Measurements from ENCODE around the gene COL2A1.

COL2A1 gene

DNA sequence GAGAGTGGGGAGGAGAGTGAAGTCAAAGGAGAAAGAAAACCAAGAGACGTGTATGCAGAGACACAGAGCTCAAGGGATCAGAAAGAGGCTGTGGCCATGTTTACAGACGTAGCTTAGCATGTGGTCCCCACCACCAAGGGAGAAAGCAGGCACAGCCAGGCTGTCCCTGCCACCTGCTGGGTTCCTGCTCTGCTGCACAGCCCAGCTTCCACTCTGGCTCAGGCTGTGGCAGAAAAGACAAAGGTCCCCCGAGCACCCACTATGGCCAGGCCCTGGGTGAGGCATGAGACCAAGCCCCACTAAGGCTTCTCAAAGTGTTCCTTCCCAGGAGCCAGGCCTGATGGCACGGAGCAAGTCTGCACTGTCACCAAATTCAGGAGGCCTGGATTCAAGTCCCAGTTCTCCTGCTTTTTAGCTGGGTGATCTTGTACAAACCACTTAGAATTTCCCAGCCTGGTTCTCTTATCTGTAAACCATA, 25.9 kb upstream of the COL2A1 start:
- no peak for DNase-seq (ENCODE audit: low spot score)

DNA sequence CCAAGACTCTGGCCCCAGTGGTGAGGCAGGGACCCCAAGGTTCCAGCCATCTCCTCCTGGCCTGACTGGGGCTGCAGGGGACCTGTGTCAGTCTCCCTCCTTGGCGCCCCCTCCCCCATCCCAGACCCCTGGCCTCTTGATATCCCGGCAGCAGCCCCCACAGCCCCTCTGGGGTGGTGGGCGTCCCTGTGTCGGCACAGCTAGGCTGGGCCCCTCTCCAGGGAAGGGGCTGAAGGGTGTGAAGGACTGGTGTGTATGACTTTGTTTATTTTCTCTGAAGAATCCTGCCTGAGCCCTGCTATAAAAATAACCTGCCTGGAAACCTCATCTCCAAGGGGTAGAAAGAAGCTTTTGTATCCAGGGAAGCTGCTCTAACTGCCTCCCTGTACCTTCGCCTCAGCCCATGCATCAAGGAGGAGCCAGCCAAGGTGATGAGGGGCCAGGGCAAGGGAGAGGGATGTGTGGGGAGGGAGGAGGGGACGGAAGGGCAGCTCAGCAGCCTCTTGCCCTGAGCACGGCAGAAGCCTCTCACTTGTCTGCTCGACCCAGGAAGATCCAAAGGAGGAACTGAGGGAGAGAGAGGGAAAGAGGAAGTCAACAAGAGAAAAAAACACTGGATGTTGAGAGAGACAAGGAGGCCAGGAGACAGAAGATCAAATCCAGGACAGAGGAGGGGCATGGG, 25.4 kb upstream of the COL2A1 start:
- no peak for DNase-seq (ENCODE audit: low spot score)

DNA sequence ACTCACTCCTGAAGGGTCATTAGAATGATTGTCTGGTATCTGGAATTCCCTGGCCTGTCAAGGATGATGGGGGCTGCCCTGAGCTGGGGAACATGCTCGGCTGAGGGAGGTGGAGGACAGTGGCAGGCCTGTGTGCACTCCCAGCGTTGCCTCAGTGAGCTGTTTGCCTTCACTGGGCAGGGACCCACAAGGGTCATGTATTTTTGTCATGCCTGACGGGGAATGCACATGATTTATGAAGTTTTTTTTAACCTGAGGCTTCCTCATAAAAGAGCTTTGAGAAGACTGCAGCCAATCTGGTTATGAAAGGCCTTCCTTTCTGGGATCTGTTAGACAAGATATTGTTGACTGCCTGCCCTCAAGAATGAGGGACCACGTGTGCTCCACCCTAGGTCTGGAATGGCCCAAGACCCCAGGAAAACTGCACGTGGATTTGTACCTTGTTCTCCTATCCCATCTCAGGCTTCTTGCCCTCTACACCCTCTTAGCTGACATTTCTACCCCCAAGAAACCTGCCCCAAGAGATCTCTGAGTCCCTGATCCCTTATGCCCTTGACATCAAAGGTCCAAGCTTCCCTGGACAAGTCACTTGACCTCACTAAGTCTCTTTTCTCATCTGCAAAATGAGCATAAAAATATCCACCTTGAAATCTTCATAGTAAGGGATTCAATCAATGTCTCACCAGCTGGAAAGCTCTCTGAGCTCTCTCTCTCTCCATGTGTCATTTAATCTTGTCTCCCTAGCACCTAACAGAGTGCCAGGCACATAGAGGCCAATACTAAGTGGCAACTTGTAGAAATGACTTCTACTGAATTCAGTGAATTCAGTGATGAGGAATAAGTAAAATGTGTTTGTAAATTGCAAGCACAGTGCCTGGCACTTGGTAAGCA, 24.5 kb upstream of the COL2A1 start:
- DNase-seq (ENCODE audit: low spot score) = no peak

DNA sequence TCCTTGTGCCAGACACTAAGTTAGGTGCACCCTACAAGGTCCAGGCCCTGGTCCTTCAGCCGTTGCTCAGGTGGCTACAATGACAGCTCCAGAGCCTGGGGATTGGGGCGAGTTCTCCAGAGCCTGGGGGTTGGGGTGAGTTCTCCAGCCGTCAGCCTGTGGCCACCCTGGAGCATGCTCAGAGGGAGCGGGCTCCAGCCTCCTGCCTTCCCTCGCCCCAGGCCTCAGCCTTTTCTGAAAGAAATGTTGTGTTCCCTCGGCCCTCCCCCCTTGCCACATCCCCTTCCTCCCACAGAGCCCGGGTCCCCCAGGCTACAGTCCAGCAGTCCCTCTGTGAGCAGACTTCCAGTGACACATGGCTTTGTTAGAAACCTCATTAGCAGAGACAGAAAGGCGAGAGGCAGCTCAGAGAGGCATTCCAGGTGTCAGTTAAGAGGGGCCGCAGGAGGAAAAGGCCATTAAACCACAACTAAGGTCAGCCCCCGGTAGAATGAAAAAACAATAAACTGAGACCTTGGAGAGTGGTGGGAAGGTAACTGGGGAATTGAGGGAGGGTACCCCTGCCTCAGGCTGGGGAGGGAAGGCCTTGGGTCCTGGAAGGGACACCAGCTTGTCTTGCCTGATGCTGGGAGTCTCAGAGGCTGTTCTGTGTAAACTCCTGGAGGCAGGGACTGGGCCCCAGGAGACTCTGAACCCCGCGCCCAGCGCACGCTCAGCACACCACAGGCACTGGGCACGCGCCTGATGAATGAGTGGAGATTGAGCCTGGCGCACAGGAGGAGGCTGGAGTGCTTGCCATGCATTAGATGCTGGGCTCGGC, 23.1 kb upstream of the COL2A1 start:
- peak; percentile 84 for DNase-seq (ENCODE audit: low spot score)

DNA sequence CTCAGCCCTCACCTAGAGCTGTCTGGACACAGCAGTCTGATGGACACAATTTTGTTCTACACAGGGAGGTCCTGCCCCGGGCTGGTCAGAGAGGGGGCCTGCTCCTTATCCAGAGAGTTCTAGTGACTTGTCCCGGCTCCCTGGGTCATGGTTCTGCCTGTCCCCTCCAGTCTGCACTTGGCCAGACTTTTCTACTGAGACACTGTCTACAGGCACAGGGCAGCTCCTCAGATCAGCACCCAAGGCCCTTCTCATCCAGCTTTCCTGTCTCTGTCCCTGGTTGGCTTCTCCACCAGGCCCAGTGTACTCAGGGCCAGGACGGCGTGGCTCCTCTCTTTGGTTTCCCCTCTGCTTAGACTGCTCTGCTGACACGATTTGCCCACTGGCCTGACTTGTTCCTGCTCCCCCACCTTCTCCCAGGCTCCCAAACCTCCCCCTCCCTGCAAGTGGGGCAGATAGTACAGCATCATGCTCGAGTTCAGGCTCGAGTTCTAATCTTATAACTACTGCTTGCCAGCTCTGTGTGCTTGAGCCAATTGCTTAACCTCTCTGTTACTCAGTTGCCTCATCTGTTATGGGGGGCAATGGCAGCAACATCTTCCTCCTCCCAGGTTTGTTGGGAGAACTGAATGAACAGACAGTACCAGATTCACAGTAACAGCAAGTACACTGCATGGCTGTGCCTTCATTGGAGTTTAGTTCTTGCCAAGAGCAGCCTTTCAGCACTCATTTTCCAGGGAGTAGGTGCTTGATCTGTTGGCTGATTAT, 22.0 kb upstream of the COL2A1 start:
- DNase-seq (ENCODE audit: low spot score) = no peak

DNA sequence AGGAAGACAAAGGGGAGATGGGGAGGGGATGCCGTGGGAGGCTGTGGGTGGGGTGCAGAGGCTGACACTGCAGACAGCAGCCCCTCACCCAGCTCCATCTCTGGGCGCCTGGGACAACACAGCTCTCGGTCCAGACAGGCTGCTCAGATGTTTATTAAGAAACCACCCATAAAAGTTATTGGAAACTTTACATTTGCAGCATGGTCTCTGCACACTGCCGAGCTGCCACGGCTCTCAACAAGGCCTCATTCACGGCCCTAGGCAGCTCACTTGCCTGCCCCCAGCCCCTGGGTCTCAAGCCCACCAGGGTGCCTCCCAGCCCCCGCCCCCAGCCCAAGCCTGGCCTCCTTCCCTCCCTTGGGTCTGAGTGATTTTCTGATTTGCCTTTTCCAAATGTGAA, 21.0 kb upstream of the COL2A1 start:
- DNase-seq (ENCODE audit: low spot score) = no peak

DNA sequence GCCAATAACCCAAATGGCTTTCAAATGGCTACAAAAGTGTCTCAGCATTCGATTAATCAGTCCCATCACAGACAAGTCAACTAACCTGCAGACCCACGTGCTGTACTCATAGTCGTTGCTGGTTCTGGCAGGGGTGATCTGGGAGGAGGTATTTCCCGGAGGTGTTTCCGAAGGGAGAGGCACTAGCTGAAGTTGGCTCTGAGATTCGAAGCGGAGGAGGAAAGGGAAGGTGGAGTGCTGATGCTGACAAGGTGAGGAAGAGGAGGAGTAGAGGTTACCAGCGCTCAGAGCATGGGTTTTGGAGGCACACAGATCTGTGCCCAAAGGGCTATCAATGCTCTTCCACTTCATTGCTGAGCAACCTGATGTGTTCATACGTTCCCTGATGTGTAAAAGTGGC, 20.5 kb upstream of the COL2A1 start:
- no peak for DNase-seq (ENCODE audit: low spot score)

DNA sequence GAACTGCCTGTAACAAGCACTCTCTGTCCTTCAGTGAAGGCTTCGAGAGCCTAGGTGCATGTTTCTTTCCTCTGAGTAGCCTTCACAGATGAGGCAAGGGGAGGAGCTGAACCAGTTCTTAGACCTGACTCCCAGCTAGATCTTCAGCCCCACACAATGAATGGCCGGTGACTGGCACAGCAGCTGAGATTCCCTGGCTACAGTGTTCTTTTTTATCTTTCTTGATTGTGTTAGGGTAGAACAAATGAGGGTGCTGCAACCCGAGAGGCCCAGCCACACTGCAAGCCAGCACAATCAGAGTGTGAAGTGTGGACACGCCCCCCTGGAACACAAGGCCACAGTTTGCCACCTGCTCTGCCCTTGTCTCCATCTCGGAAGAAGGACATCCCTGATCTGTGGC, 19.1 kb upstream of the COL2A1 start:
- no peak for DNase-seq (ENCODE audit: low spot score)

DNA sequence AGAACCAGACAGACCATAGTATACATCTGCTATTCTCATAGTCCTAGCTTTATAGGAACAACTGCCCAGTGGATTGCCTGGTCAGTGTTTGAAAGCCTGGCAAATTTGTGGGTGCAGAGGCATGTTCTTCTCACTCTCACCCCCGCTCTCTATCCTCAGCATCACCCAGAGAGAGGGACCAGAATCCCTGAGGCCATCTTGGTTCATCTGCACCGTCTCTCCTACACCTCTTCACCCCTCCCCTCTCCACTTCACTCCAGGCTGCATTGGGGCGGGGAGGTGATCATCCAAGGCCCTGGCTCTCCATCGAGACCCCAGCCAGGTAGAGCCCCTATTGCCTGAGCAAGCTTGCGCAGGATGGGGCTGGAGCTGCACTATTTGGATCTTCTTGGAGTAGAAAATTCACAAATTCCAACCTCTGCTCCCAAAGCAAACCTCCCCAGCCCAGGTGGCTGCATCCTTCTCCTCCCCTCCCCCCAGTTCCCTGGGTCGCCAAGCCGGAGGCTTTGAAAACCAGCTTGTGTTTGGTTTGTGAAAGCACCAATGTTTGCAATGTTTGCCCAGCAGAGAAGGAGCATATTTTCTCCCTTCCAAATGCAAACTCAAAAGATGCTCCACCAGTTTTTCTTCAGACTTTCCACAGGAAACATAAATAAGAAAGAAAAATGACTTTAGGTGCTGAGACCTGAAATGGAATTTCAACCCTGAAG, 18.6 kb upstream of the COL2A1 start:
- no peak for DNase-seq (ENCODE audit: low spot score)

DNA sequence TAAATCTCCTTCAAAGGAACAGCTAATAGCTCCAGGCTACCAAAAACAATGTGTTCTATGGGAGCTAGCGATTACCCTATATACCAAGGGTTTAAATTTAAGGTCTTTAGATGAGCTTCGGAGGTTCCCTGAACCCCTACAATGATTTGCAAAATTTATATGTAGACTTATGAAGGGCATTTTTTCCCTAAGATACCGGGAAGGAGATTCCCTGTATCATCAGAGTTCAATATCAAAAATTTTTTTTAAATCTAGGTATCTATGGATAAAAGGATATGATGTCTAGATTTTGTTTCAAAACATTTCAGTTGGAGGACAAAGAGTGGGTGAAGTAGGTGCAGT, 17.9 kb upstream of the COL2A1 start:
- DNase-seq (ENCODE audit: low spot score) = no peak

DNA sequence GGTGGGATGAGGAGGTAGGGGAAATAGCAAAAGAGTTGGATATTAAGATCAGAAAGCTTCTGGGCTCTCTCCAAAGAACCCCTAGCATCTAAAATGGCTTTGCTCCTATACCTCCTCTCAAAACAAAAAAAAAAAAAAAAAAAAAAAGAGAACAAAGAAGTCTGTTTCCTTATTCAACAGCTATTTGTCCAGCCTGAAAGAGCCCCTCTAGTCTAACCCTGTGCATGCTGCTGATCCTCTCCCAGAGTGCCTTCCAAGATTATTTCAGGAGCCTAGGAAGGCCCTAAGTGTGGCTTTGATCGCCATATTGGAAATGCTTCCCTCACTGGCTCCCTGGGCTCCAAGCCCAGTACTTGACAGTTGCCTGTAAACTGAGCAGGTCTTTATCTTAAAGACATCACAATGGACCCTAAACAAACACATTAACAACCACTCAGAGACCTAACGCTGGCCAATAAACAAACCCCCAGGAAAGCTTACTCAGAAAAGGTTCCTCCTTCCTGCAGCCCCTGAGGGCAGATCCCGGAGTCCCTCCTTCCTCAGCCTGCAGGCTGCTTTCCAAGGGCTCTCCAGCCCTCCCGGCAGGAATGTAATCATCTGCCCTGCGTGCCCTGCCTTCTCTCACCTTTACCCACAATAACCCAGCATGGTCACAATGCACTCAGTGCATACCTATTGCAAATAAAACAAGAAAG, 17.4 kb upstream of the COL2A1 start:
- DNase-seq (ENCODE audit: low spot score) = peak; percentile 75

DNA sequence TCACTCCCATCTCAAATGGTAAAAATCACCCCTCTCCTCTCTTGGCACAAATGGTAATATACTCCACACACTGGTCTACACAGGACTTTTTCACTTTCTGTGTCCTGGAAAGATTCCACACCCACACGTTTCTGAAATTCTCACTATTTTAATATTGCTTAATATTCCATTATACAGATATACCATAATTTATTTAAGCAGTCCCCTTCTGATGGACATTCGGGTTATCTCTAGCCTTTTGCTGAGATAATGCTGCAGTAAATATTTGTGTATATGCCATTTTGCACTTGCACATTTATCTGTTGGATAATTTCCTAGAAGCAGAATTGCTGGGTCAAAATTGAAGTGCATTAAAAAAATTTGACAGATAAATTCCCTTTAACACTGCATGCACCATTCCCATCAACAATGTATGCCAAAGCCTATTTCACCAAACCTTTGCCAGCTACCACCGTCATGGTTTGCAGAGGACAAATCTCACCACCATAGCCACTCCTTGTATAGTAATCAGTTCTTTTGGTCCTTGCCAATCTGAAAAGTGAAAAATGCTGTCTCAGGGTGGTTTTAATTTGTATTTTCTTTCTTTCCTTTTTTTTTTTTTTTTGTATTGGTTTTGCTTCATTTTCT, 15.5 kb upstream of the COL2A1 start:
- no peak for DNase-seq (ENCODE audit: low spot score)

DNA sequence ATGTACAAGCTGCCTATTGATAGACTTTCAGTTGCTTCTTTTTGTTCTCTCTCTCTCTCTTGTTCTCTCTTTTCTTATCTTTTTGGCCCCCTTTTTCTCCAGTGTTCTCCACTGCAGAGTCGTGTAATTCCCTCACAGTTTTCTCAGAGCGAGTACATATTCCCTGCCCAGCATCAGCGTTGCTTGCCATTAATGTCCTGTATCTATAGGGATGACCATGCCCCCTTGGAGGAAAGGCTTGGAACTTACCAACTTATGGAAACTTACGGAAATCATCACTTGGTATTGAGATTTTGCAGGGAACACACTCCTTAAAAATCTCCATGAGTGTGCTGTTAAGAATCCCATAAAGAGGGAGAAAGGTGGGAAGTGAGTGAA, 14.3 kb upstream of the COL2A1 start:
- DNase-seq (ENCODE audit: low spot score) = no peak

DNA sequence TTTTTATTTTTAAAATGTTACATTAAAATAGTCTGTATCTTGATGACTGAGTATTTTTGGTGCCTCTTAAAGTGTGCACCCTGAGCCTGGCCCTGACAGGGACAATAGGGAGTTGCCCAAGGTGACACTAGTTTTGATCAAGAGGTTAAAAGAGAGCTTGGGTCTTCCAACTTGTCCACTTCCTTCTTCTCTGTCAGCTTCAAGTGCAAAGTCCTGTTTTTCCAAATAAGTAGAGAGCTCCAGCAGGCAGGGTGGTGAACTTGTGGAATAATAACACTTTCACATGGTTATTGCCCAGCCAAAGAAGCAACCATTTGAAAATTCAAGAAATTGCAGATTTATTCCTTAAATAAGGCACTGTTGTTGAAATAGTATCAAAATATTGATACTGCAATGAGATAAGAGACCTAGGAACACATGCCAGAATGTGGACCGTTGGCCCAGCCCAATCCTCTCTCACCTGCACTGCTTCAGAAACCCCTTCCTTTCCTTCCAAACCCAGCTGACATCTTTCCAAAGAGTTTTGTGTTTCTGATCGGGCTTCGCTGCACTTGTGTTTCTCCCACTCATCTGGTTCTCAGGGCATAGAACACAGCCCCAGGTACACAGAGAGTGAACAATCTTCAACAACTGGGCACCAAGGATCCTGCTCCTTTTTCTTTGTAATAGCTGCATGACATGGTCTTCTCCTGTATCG, 13.8 kb upstream of the COL2A1 start:
- DNase-seq (ENCODE audit: low spot score) = no peak

DNA sequence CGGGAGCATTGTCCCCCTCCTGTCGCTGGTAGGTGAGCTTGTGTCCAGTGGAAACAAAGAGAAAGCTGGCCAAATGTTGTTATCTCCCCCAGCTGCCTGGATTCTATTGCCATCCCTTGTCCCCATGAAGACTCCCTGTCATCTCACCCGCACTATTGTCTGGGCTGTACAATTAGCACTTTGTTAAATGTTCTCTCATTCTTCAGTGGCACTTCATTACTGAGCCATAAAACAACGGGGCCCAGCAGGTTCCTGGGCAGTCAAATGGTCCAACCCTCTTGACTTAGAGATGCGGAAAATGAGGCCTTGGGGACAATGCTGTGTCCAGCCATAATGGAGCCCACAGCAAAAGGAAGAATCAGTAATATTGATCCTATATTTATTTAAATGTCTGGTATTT, 13.2 kb upstream of the COL2A1 start:
- DNase-seq (ENCODE audit: low spot score) = no peak

DNA sequence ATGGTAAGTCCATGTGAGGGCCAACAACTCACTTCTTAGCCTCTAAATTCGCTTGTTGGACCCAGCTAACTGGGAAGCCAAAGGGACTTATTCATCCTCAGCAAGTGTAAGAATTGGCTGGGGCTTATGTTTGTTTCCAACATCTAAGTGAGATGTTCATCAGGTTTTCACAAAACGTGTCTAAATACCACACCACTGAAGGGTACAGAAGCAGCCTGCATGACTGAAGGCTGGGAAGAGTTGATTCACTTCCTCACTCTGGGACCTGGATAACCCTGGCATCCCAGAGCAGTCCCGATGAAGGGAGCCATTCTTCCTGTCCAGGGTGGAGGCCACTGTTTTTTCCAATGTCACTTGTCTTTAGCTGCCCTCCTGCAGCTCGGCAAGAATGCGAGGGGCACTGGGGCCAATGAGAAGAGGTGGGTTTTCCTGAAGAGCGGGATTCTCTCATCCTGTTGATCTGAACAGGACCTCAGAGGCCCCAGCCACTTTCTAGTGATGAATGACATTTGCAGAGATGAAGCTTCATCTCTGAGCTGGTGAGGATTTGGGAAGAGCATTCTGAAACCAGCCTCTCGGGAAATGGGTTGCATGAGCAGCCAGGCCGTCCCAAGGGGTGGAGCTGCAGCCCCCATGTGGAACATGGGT, 12.2 kb upstream of the COL2A1 start:
- DNase-seq (ENCODE audit: low spot score) = no peak

DNA sequence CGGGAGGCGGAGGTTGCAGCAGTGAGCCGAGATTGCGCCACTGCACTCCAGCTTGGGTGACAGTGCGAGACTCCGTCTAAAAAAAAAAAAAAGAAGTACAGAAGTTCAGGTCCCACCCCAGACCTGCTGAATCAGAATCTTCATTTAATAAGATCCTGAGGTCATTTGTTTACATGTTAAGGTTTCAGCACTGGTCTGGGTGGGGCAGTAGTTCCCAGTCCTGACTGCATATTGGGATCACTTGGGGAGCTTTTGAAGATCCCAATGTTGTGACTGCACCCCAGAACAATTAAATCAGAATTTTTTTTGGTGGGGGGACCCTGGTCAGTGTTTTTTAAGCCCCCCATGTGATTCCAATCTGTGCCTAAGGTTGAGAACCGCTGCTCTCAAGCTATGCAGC, 11.7 kb upstream of the COL2A1 start:
- no peak for DNase-seq (ENCODE audit: low spot score)

DNA sequence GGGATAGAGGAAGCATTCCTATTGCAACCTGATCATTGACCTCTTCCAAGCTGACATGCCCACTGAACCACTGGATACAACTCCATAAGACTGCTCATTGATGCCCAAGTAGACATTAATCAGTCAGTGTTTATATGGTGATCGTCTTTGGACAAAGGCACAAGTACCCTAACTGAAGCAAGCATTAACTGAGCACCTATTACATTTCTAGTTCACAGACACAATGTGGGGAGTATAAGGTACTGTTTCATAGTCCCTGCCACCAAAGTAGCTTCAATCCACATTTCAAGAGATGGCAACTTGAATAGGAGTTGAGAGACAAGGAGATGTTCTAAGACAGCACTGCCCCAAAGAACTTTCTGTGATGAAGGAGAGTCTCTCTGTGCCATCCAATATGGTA, 10.9 kb upstream of the COL2A1 start:
- DNase-seq (ENCODE audit: low spot score) = no peak

DNA sequence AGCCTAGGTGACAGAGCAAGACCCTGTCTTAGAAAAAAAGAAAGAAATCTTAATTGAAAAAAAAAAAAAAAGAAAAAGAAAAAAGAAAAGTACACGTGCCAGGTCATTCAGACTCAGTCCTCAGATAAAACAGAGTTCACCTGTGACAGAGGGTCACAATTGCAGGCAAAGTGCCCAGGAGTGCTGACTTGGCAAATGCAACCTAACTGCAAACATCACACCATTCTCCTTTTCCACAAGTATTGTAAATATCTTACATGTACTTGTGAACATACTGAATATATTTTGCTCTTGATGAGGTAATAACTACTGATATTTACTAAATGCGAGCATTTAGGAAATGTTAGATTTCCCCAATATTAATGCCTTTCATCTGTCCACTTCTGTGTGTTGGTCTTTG, 9.0 kb upstream of the COL2A1 start:
- no peak for DNase-seq (ENCODE audit: low spot score)
